HG03159 (cell line): ENCODE measurements around the gene MPL.

Experiments used
- ATAC-seq: cut with Tn5 transposase; IDR thresholded peaks from one replicate; pipeline ENCODE4 v1.9.1; 2021; ENCODE audit warnings: mild to moderate bottlenecking, moderate library complexity; ENCODE audit not compliant: unreplicated experiment

Gene MPL

GRCh38 chr1:43337588-43337987, at the start of gene MPL:
Gene MPL (plus strand): TSS chr1:43337818. CDS start chr1:43337849, 31 bp downstream.
- no peak for ATAC-seq

GRCh38 chr1:43288058-43288784, 49.4 kb upstream of the MPL start:
- no peak for ATAC-seq

GRCh38 chr1:43288785-43289706, 48.6 kb upstream of the MPL start:
- ATAC-seq = no peak

GRCh38 chr1:43292216-43292615, 45.4 kb upstream of the MPL start:
- ATAC-seq = no peak

GRCh38 chr1:43292679-43293078, 44.9 kb upstream of the MPL start:
- no peak for ATAC-seq

GRCh38 chr1:43293176-43293575, 44.4 kb upstream of the MPL start:
- ATAC-seq = no peak

GRCh38 chr1:43293896-43294760, 43.5 kb upstream of the MPL start:
- no peak for ATAC-seq

GRCh38 chr1:43294761-43295160, 42.9 kb upstream of the MPL start:
- no peak for ATAC-seq

GRCh38 chr1:43296207-43296606, 41.4 kb upstream of the MPL start:
- ATAC-seq = no peak

- no peak for ATAC-seq
Measured at GRCh38 chr1:43298055-43298454, 39.6 kb upstream of the MPL start.

- no peak for ATAC-seq
Measured at GRCh38 chr1:43299101-43299500, 38.5 kb upstream of the MPL start.

GRCh38 chr1:43300378-43301094, 37.1 kb upstream of the MPL start, which contains the start of gene TIE1:
Gene TIE1 (plus strand): TSS chr1:43300982. CDS start chr1:43301072, 90 bp downstream.
- no peak for ATAC-seq

GRCh38 chr1:43302201-43302600, 35.4 kb upstream of the MPL start:
- no peak for ATAC-seq

- ATAC-seq = no peak
Measured at GRCh38 chr1:43302721-43303470, 34.7 kb upstream of the MPL start.

- ATAC-seq = no peak
Measured at GRCh38 chr1:43303471-43304313, 33.9 kb upstream of the MPL start.

- no peak for ATAC-seq
Measured at GRCh38 chr1:43304314-43304681, 33.3 kb upstream of the MPL start.

- ATAC-seq = no peak
Measured at GRCh38 chr1:43304771-43305300, 32.8 kb upstream of the MPL start.

GRCh38 chr1:43305461-43305860, 32.2 kb upstream of the MPL start:
- ATAC-seq = no peak
